ENCODE measurements around the gene NEGR1. TPM values are rescaled to one million over a fixed set of nuclear protein-coding genes. Genes with fewer than 3 reads are reported as not detected.

The NEGR1 gene
- total and polyA plus RNA-seq, 9 donors, result 4.7 to 15.1 (median 9.1) TPM

- no peak for DNase-seq
- H3K27me3 ChIP-seq, result no peaks in the 10 kb centered on the region
- no peak for TF ChIP-seq POLR2A (IDR thresholded peaks at IDR 0.05)
- no peak for TF ChIP-seq EP300 (IDR thresholded peaks at IDR 0.05)
- no peak for TF ChIP-seq CTCF (IDR thresholded peaks at IDR 0.05)
- H3K4me3 ChIP-seq, result no peak overlapping the region
- no peaks in the 10 kb centered on the region for H3K36me3 ChIP-seq
- H3K27ac ChIP-seq, result no peak overlapping the region
- 92 to 95% (median 94%) methylated on average over 3 of the region's 3 CpGs for WGBS, 3 donors
- intact Hi-C loops (cut with DNase I), result no loop called here
- H3K4me1 ChIP-seq (ENCODE audit: insufficient read depth), result no peaks in the 10 kb centered on the region
- no peaks in the 10 kb centered on the region for H3K9me3 ChIP-seq
These were observed 57.8 kb downstream of the NEGR1 start for GRCh38 chr1:72224506-72224905.

GRCh38 chr1:72221811-72222210, 60.5 kb downstream of the NEGR1 start:
- Histone ChIP-seq H3K27ac (no peak overlapping the region), H3K4me1 (ENCODE audit: insufficient read depth) (no peaks in the 10 kb centered on the region), H3K27me3 (no peaks in the 10 kb centered on the region), H3K4me3 (no peak overlapping the region), H3K9me3 (no peaks in the 10 kb centered on the region), H3K36me3 (no peaks in the 10 kb centered on the region)
- intact Hi-C loops (cut with DNase I), result no loop called here
- WGBS, 3 donors, result 82 to 100% (median 88%) methylated on average over 1 of the region's 1 CpG
- TF ChIP-seq EP300 (IDR thresholded peaks at IDR 0.05), result no peak
- TF ChIP-seq POLR2A (IDR thresholded peaks at IDR 0.05), result no peak
- no peak for TF ChIP-seq CTCF (IDR thresholded peaks at IDR 0.05)
- DNase-seq, result no peak

- Histone ChIP-seq H3K9me3 (no peaks in the 10 kb centered on the region), H3K27ac (no peak overlapping the region), H3K4me1 (ENCODE audit: insufficient read depth) (no peaks in the 10 kb centered on the region), H3K4me3 (no peak overlapping the region), H3K27me3 (no peaks in the 10 kb centered on the region), H3K36me3 (no peaks in the 10 kb centered on the region)
- 85 to 96% (median 91%) methylated on average over 5 of the region's 5 CpGs for WGBS, 3 donors
- DNase-seq, result no peak
- TF ChIP-seq EP300 (IDR thresholded peaks at IDR 0.05) (no peak), POLR2A (IDR thresholded peaks at IDR 0.05) (no peak), CTCF (IDR thresholded peaks at IDR 0.05) (no peak)
- intact Hi-C loops (cut with DNase I), result no loop called here
These were observed 64.1 kb downstream of the NEGR1 start for GRCh38 chr1:72218141-72218739.

GRCh38 chr1:72207059-72207458, 75.3 kb downstream of the NEGR1 start:
- Histone ChIP-seq H3K27me3 (no peaks in the 10 kb centered on the region), H3K4me3 (no peak overlapping the region), H3K4me1 (ENCODE audit: insufficient read depth) (no peaks in the 10 kb centered on the region), H3K36me3 (no peaks in the 10 kb centered on the region), H3K9me3 (no peaks in the 10 kb centered on the region), H3K27ac (no peak overlapping the region)
- no peak for DNase-seq
- TF ChIP-seq POLR2A (IDR thresholded peaks at IDR 0.05) (no peak), EP300 (IDR thresholded peaks at IDR 0.05) (no peak), CTCF (IDR thresholded peaks at IDR 0.05) (no peak)
- 91 to 99% (median 98%) methylated on average over 1 of the region's 1 CpG for WGBS, 3 donors
- intact Hi-C loops (cut with DNase I), result no loop called here

Measured in ovary (tissue), 9 donors.